Stomach (tissue), 9 donors: Measurements from ENCODE around the gene SRSF6. TPM values are rescaled to one million over a fixed set of nuclear protein-coding genes. Genes with fewer than 3 reads are reported as not detected.

Source experiments
- DNase-seq, 2 donors: peaks; one replicate each; pipeline versions ENCODE4 v3.0.0 to v3.0.0-alpha.2; 2013 to 2019
- H3K27ac ChIP-seq, 5 donors: fragments of 200-600 bp in 4 of 5; sonication (generic) in 4 of 5; one replicate each; pipeline ENCODE4 v1.5.1; 2013 to 2019; ENCODE audit warnings: mild to moderate bottlenecking in 1 of 5, moderate library complexity in 1 of 5
- H3K27me3 ChIP-seq, 3 donors: fragments of 200-600 bp; sonication (generic); one replicate each; pipeline ENCODE4 v1.5.1; 2017 to 2019; ENCODE audit warnings: mixed run types in 1 of 3
- H3K36me3 ChIP-seq, 4 donors: fragments of 200-600 bp; sonication (generic); 1 replicate in 3 of 4; 2 replicates in 1 of 4; pipeline ENCODE4 v1.5.1; 2016 to 2019
- H3K4me1 ChIP-seq, 4 donors: fragments of 200-600 bp; sonication (generic); one replicate each; pipeline ENCODE4 v1.5.1; 2016 to 2019
- H3K4me3 ChIP-seq, 4 donors: fragments of 200-600 bp; sonication (generic) in 3 of 4; one replicate each; pipeline ENCODE4 v1.5.1; 2016 to 2019; ENCODE audit warnings: mild to moderate bottlenecking in 1 of 4
- H3K9me3 ChIP-seq, 4 donors: fragments of 200-600 bp; sonication (generic); one replicate each; pipeline ENCODE4 v1.5.1; 2016 to 2019
- EP300 ChIP-seq: sonication (generic); formaldehyde crosslinking; IDR thresholded peaks from one replicate; pipeline ENCODE4 v1.6.1; 2017; ENCODE audit warnings: antibody characterized with exemption
- POLR2A ChIP-seq, 4 donors: fragments of 450-650 bp; IDR thresholded peaks; one replicate each; pipeline ENCODE4 v1.6.1; 2016; ENCODE audit warnings: antibody characterized with exemption in 4 of 4, control low read depth in 2 of 4, mild to moderate bottlenecking in 1 of 4, moderate library complexity in 1 of 4
- POLR2AphosphoS5 ChIP-seq, 3 donors: sonication (generic); formaldehyde crosslinking; IDR thresholded peaks; one replicate each; pipeline ENCODE4 v1.6.1; 2016; ENCODE audit warnings: antibody characterized with exemption in 3 of 3
- WGBS, 5 donors: extraction: QIAGEN DNeasy Blood & Tissue Kit in 3 of 5; methylation state at CpG; one replicate each; pipeline versions ENCODE4 v1.1.5 to v1.1.7; 2013 to 2018; 5-methylcytosine and 5-hydroxymethylcytosine counted together
- intact Hi-C: fragments of 100-400 bp; cut with DNase I; formaldehyde crosslinking; loops from one replicate; pipeline ENCODE4 v1.15.1; 2023; ENCODE audit warnings: low total_unique reads
- polyA plus RNA-seq, 3 donors: library from polyadenylated mRNA; stranded (reverse); fragments of 200-250 nt; gene quantifications; one replicate each; pipeline ENCODE4 v1.2.3, GENCODE V29; 2013
- total RNA-seq, 5 donors: library from RNA; depleted of rRNA; stranded (reverse); fragments of >200 nt; gene quantifications; one replicate each; pipeline versions ENCODE4 v1.1.0 to v1.2.3, GENCODE V29; 2014 to 2016
- TF ChIP-seq, protein P1 (sequence below), 7 experiments: fragments of 450-650 bp in 4 of 7; fragments of 200-600 bp in 3 of 7; sonication (generic) in 3 of 7; IDR thresholded peaks; one replicate each; pipeline ENCODE4 v1.5.1; 2016 to 2019; ENCODE audit warnings: antibody characterized with exemption in 7 of 7, control low read depth in 2 of 7, mild to moderate bottlenecking in 1 of 7
- donor health status: healthy with polysubstance abuse.
- donor health status: Bipolar disorder and iron deficiency.
- donor health status: healthy.

SRSF6 gene
- total and polyA plus RNA-seq, 8 donors: 22.8 to 109 (median 65.8) TPM

DNA sequence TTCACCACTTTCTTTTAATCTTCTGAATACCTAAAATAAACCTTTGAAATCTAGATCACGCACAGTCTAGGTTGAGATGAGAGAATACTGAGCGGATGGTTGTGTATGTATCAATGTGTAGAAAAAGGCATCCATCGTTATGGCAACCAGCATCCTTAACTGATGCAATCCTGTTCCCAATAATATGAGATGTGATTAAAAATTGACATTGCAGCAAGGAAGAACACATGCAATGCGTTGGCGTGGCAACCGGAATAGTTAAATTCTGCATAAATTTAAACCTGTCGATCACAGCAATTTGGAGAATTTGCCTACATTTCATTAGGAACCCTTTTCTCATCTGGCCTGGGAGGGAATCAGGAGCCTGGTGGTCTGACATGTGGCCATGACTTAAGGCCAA lies 48.5 kb downstream of the SRSF6 start:
- TF ChIP-seq POLR2AphosphoS5 (IDR thresholded peaks at IDR 0.05) (no peak), EP300 (no peak), POLR2A (IDR thresholded peaks at IDR 0.05) (no peak)
- TF ChIP-seq, protein P1, sequence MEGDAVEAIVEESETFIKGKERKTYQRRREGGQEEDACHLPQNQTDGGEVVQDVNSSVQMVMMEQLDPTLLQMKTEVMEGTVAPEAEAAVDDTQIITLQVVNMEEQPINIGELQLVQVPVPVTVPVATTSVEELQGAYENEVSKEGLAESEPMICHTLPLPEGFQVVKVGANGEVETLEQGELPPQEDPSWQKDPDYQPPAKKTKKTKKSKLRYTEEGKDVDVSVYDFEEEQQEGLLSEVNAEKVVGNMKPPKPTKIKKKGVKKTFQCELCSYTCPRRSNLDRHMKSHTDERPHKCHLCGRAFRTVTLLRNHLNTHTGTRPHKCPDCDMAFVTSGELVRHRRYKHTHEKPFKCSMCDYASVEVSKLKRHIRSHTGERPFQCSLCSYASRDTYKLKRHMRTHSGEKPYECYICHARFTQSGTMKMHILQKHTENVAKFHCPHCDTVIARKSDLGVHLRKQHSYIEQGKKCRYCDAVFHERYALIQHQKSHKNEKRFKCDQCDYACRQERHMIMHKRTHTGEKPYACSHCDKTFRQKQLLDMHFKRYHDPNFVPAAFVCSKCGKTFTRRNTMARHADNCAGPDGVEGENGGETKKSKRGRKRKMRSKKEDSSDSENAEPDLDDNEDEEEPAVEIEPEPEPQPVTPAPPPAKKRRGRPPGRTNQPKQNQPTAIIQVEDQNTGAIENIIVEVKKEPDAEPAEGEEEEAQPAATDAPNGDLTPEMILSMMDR (IDR thresholded peaks at IDR 0.05): no peak
- Histone ChIP-seq H3K9me3 (no peaks in the 10 kb centered on the region), H3K36me3 (no peaks in the 10 kb centered on the region), H3K4me1 (peaks cover 9 to 18% (median 16%) of the 10 kb centered on the region in 4 donors), H3K4me3 (no peak overlapping the region), H3K27me3 (peaks cover 0 to 40% (median 15%) of the 10 kb centered on the region in 3 donors), H3K27ac (no peak overlapping the region)
- intact Hi-C loops: no loop called here
- 91 to 93% (median 92%) methylated on average over 7 of the region's 7 CpGs for WGBS, 5 donors
- DNase-seq: no peak

DNA sequence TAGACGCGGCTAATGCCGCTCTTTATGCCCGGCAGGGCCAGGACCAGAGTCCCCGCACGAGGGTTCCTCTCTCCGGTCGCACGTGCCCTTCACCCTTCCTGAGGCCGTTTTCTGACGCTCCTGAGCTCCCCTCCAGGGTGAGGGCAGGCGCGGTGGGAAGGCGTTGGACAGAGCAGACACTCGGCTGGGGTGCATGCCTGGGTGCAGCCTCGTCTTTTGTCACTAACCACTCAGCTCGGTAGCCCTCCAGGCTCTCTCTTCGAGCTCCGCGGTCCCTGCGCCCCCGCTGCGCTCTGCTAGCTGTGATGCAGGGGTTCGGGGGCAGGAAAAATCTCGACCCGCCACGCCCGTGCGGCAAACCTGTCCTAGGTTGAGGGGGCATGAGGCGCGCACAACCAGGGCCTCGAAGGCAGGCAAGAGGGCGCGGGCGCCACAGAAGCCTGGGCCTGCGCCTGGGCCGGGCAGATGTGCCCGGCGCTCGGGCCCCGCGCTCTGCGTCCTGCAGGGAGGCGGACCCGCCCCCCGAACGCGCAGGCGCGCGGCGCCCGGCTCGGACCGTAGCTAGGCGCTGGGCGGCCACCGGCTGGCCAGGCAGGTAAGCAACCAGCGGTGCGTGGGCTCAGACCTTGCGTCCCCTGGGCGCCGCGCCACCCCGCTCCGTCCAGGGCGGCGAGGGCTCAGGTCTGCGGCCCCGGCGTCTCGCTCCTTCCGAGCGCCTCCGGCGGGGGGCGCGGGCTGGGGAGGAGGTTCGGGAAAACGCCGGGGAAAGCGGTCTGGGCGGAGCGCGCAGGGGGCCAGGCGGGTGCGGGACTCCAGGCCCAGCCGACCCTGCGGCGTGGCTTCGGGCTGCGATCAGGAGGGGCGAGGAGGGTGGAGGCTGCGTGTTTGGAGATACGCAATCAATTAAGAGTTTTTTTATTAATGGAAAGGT lies 49.7 kb downstream of the SRSF6 start, which contains the start of gene L3MBTL1:
L3MBTL1 (plus strand) TSS at position 548 of the 931 bp plus-strand sequence. CDS start 5,807 bp downstream, outside the sequence.
- TF ChIP-seq POLR2A (IDR thresholded peaks at IDR 0.05) (no peak), EP300 (no peak), POLR2AphosphoS5 (IDR thresholded peaks at IDR 0.05) (no peak)
- TF ChIP-seq, protein P1 (IDR thresholded peaks at IDR 0.05): no peak
- no peaks in the 10 kb centered on the region for H3K36me3 ChIP-seq
- H3K9me3 ChIP-seq: no peaks in the 10 kb centered on the region
- H3K27me3 ChIP-seq: peaks cover 0 to 40% (median 15%) of the 10 kb centered on the region in 3 donors
- DNase-seq: peak; percentile 68 to 85
- WGBS, 5 donors: 4 to 6% (median 5%) methylated on average over 40 to 95 of the region's 95 CpGs
- H3K27ac ChIP-seq: peak within 1 kb of the TSS in 2 of 5 donors; percentile 40 to 42
- H3K4me3 ChIP-seq: peak within 1 kb of the TSS; percentile 63 to 89 (median 66)
- intact Hi-C loops: no loop called here
- H3K4me1 ChIP-seq: peaks cover 9 to 18% (median 16%) of the 10 kb centered on the region in 4 donors

DNA sequence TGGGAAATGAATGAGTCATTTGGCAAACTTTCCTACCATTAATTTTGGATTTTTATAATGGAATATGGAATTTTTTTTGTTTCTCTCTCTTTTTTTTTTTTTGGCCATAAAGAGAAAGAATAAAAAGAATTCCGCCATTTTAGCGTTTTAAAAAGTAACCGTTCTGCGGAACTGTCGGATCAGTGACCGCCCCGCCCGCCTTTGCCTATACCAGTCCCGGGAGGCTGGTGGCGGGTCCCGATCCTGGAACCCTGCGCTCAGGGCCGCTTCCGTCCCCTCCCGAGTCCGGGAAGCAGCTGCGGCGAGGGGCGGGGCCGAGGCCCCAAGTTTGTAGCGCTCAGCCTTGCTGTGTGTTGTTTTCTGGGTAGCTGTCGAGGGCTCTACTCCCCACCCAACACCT lies 50.4 kb downstream of the SRSF6 start:
- peak overlapping the region; percentile 63 to 89 (median 66) for H3K4me3 ChIP-seq
- peak in 1 of 2 donors; percentile 33 for DNase-seq
- intact Hi-C loops: no loop called here

DNA sequence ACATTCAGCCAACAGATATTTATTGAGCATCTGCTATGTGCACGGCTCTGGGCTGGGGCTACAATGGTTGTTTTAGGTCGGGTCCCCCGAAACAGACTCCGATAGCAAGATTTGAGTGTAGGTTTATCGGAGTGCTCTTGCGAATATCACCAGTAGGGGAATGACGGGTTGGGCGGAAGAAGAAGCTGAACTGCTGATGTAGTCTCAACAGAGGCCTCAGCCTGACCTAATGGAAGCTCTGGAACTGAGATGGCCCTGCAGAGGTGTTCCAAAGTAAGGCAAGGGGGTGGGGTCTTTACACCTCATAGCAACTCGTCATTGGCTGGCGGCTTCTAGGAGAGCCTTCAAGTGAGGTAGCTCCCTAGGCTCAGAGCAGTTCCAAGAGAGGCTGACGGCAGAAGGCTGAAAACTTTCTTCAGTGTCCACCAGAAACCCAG lies 50.9 kb downstream of the SRSF6 start:
- peaks cover 9 to 28% (median 25%) of the 10 kb centered on the region in 4 donors for H3K4me1 ChIP-seq
- H3K9me3 ChIP-seq: no peaks in the 10 kb centered on the region
- DNase-seq: peak in 1 of 2 donors; percentile 17
- WGBS, 5 donors: 78 to 88% (median 85%) methylated on average over 11 of the region's 11 CpGs
- H3K4me3 ChIP-seq: peak overlapping the region in 2 of 4 donors; percentile 63 to 89
- H3K36me3 ChIP-seq: no peaks in the 10 kb centered on the region
- peaks cover 0 to 40% (median 15%) of the 10 kb centered on the region in 3 donors for H3K27me3 ChIP-seq
- no peak for TF ChIP-seq POLR2AphosphoS5 (IDR thresholded peaks at IDR 0.05)
- TF ChIP-seq, protein P1 (IDR thresholded peaks at IDR 0.05): no peak
- TF ChIP-seq EP300: no peak
- no peak for TF ChIP-seq POLR2A (IDR thresholded peaks at IDR 0.05)
- intact Hi-C loops: no loop called here
- no peak overlapping the region for H3K27ac ChIP-seq

More for the DNA sequence above, 50.4 kb downstream of the SRSF6 start:
- H3K36me3 ChIP-seq: no peaks in the 10 kb centered on the region
- 8 to 10% (median 8%) methylated on average over 22 of the region's 22 CpGs for WGBS, 5 donors
- TF ChIP-seq POLR2A (IDR thresholded peaks at IDR 0.05): no peak
- TF ChIP-seq, protein P1 (IDR thresholded peaks at IDR 0.05): no peak
- TF ChIP-seq POLR2AphosphoS5 (IDR thresholded peaks at IDR 0.05): no peak
- peaks cover 0 to 40% (median 15%) of the 10 kb centered on the region in 3 donors for H3K27me3 ChIP-seq
- H3K4me1 ChIP-seq: peaks cover 9 to 23% (median 20%) of the 10 kb centered on the region in 4 donors
- H3K9me3 ChIP-seq: no peaks in the 10 kb centered on the region
- no peak overlapping the region for H3K27ac ChIP-seq
